Glutamatergic neuron (in vitro differentiated cells): ENCODE measurements around the gene P2RX1. TPM values are rescaled to one million over a fixed set of nuclear protein-coding genes. Genes with fewer than 3 reads are reported as not detected.
"Not testable (repeated sequence)": the region's sequence is repeated elsewhere in the genome, so short reads cannot be mapped to it uniquely, and the experiment has no call there.

Experiments
- DNase-seq: peaks from one replicate; pipeline ENCODE4 v3.0.0; 2022
- H3K27ac Mint-ChIP-seq: one replicate; pipeline ENCODE4 v1.8.0; 2020; ENCODE audit warnings: mild to moderate bottlenecking, mixed read lengths, inconsistent platforms; ENCODE audit not compliant: unreplicated experiment
- H3K27me3 Mint-ChIP-seq: one replicate; pipeline ENCODE4 v1.8.0; 2020; ENCODE audit warnings: mild to moderate bottlenecking, moderate library complexity, mixed read lengths, inconsistent platforms; ENCODE audit not compliant: unreplicated experiment
- H3K36me3 Mint-ChIP-seq: one replicate; pipeline ENCODE4 v1.8.0; 2020; ENCODE audit warnings: mild to moderate bottlenecking, mixed read lengths, inconsistent platforms; ENCODE audit not compliant: unreplicated experiment
- H3K4me1 Mint-ChIP-seq: one replicate; pipeline ENCODE4 v1.8.0; 2020; ENCODE audit warnings: mild to moderate bottlenecking, low read depth, mixed read lengths, inconsistent platforms; ENCODE audit not compliant: unreplicated experiment
- H3K4me3 Mint-ChIP-seq: one replicate; pipeline ENCODE4 v1.8.0; 2020; ENCODE audit warnings: mild to moderate bottlenecking, mixed read lengths, inconsistent platforms; ENCODE audit not compliant: unreplicated experiment
- H3K9me3 Mint-ChIP-seq: one replicate; pipeline ENCODE4 v1.8.0; 2020; ENCODE audit warnings: mild to moderate bottlenecking, moderate library complexity, mixed read lengths, inconsistent platforms; ENCODE audit not compliant: unreplicated experiment
- total RNA-seq: library from RNA; stranded (reverse); fragmentation: NEBNext Ultra II Directional; extraction: Animal tissue kit (Norgen Biotek cat#: 25700); gene quantifications from one replicate; pipeline ENCODE4 v1.2.1, GENCODE V29; 2021; ENCODE audit not compliant: unreplicated experiment
- TF ChIP-seq, protein P1 (sequence below): fragments of 200-600 bp; sonication (generic); IDR thresholded peaks from one replicate; pipeline ENCODE4 v1.5.0; 2021; ENCODE audit not compliant: partially characterized antibody, unreplicated experiment

Gene P2RX1
- total RNA-seq, 1 donor from 2014 or later, result 2.1 TPM

DNA sequence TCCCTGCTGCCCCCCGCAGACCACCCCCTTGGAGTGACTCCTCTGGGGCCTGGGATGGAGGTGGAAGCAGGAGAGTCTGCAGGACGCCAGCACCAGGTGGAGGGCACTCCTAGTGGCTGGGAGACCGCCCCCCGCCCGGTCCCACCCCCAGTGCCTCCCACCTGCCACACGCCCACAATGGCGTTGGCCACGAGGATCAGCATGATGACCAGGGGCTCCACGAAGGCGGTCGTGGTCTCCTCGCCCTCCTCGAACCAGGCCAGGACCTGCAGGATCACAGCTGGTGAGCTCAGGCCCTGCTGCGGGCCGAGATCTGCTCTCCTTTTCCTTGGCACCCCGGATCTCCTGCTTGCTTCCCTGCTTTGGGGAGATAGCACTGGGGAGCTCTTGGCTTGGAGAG, 35.2 kb upstream of the P2RX1 start:
- H3K9me3 Mint-ChIP-seq, result peaks cover 2% of the 10 kb centered on the region

DNA sequence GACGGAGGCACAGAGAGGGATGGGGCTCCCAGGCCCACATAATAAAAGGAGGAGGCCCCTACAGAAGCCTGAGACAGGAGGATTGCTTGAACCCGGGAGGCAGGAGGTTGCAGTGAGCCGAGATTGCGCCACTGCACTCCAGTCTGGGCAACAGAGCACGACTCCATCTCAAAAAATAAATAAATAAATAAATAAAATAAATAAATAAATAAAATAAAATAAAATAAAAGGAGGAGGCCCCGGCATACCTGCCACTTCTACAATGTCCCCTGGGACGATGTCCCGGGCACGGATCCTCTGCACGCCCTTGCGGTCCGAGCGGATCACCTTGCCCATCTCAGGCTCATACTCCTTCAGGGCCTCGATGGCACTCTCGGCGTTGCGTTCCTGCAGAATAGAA, 34.7 kb upstream of the P2RX1 start:
- DNase-seq, result no peak
- Mint-ChIP-seq H3K27me3 (peaks cover 2% of the 10 kb centered on the region), H3K36me3 (no peaks in the 10 kb centered on the region), H3K4me3 (no peak overlapping the region), H3K9me3 (peaks cover 3% of the 10 kb centered on the region), H3K27ac (no peak overlapping the region), H3K4me1 (peaks cover 2% of the 10 kb centered on the region)
- TF ChIP-seq, protein P1, sequence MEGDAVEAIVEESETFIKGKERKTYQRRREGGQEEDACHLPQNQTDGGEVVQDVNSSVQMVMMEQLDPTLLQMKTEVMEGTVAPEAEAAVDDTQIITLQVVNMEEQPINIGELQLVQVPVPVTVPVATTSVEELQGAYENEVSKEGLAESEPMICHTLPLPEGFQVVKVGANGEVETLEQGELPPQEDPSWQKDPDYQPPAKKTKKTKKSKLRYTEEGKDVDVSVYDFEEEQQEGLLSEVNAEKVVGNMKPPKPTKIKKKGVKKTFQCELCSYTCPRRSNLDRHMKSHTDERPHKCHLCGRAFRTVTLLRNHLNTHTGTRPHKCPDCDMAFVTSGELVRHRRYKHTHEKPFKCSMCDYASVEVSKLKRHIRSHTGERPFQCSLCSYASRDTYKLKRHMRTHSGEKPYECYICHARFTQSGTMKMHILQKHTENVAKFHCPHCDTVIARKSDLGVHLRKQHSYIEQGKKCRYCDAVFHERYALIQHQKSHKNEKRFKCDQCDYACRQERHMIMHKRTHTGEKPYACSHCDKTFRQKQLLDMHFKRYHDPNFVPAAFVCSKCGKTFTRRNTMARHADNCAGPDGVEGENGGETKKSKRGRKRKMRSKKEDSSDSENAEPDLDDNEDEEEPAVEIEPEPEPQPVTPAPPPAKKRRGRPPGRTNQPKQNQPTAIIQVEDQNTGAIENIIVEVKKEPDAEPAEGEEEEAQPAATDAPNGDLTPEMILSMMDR, result no peak

More for the DNA sequence above, 35.2 kb upstream of the P2RX1 start:
- Mint-ChIP-seq H3K36me3 (no peaks in the 10 kb centered on the region), H3K27me3 (peaks cover 2% of the 10 kb centered on the region), H3K27ac (no peak overlapping the region), H3K4me3 (no peak overlapping the region), H3K4me1 (peaks cover 6% of the 10 kb centered on the region)
- no peak for DNase-seq
- TF ChIP-seq, protein P1, result no peak

DNA sequence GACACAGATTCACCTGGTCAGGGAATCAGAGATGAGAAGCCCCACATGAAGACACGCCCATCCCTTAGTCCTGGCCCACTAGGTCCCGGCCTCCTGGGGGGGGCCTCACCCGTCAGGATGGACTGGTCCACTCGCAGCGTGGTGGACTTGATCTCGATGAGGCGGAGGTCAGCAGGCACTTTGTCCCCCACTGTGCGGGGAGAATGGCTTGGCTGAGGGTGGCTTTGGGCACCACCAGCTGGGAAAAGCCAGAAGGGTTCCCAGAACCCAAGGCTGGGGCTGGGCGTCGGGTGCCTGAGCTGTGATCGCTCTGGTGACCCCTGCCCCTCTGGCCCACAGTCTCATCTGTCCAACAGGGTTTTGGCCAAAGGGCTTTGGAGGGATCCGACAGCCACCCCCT, 34.3 kb upstream of the P2RX1 start:
- H3K36me3 Mint-ChIP-seq, result no peaks in the 10 kb centered on the region
- H3K27me3 Mint-ChIP-seq, result peaks cover 5% of the 10 kb centered on the region
- TF ChIP-seq, protein P1, result no peak
- no peak overlapping the region for H3K27ac Mint-ChIP-seq
- no peak for DNase-seq
- peaks cover 5% of the 10 kb centered on the region for H3K4me1 Mint-ChIP-seq
- H3K9me3 Mint-ChIP-seq, result peaks cover 3% of the 10 kb centered on the region
- no peak overlapping the region for H3K4me3 Mint-ChIP-seq

DNA sequence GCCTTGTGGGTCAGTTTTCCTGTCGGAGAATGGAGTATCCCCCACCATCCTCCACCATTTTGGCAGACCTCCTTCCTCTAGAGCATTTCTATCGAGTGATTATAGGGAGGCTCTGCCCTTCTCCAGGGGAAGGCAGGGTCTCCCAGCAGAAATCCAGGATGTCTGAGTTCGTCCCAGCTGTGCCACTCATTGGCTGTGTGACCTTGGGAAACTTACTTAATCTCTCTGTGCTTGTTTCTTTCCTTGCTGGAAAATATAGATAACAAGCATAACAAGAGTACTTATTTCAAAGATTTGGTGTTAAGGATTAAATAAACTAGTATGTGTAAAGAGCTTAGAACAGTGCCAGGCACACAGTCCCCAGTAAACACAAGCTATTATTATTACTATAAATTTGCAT, 33.2 kb upstream of the P2RX1 start:
- Mint-ChIP-seq H3K4me1 (peaks cover 5% of the 10 kb centered on the region), H3K9me3 (peaks cover 3% of the 10 kb centered on the region), H3K27me3 (peaks cover 5% of the 10 kb centered on the region), H3K36me3 (no peaks in the 10 kb centered on the region), H3K27ac (no peak overlapping the region), H3K4me3 (no peak overlapping the region)
- DNase-seq, result no peak
- TF ChIP-seq, protein P1, result no peak

DNA sequence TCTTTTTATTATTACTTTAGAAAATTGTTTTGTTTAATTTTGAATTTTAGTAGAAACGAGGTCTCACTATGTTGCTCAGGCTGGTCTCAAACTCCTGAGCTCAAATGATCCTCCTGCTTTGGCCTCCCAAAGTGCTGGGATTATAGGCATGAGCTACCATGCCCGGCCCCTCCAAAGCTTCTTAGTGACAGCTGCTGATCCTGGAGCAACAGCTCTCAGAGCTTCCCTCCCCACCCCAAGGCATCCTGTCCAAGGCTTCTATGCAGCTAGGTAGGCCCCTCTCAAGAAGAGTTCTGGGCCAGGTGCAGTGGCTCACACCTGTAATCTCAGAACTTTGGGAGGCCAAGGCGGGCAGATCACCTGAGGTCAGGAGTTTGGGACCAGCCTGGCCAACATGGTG, 32.3 kb upstream of the P2RX1 start:
- H3K9me3 Mint-ChIP-seq, H3K4me3 Mint-ChIP-seq, H3K36me3 Mint-ChIP-seq, H3K27ac Mint-ChIP-seq, DNase-seq: not testable (repeated sequence)
- H3K27me3 Mint-ChIP-seq, result peaks cover 10% of the 10 kb centered on the region
- peaks cover 13% of the 10 kb centered on the region for H3K4me1 Mint-ChIP-seq
